Astrocyte (in vitro differentiated cells and primary cell): ENCODE results near the gene TIMP2.

Experiments
- EZH2 ChIP-seq: IDR thresholded peaks from 2 replicates; pipeline ENCODE4 v1.6.1; 2012; ENCODE audit warnings: mild to moderate bottlenecking, low read length, inconsistent platforms; ENCODE audit not compliant: insufficient read depth
- TF ChIP-seq, protein P1 (sequence below): IDR thresholded peaks from 2 replicates; pipeline ENCODE4 v1.5.1; 2011; ENCODE audit warnings: low read depth, mild to moderate bottlenecking, inconsistent platforms, low read length, moderate library complexity; ENCODE audit not compliant: insufficient read depth

DNA sequence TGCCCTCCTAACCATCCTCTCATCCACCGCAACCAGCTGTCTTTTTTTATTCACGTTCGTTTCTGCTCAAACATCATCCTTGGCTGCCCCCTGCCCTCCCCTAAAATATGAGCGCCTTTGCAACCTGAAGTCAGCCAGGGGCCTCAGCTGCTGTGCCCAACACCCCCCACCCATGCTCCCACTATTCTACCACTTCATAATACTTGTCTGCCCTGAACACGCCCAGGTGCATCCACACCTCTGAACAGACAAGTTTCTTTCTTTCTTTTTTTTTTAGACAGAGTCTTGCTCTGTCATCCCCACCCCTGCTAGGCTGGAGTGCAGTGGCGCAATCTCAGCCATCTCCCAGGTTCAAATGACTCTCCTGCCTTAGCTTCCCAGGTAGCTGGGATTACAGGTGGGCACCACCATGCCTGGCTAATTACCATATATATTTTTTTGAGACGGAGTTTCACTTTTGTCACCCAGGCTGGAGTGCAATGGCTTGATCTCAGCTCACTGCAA, 49.0 kb downstream of the TIMP2 start:
- TF ChIP-seq, protein P1, sequence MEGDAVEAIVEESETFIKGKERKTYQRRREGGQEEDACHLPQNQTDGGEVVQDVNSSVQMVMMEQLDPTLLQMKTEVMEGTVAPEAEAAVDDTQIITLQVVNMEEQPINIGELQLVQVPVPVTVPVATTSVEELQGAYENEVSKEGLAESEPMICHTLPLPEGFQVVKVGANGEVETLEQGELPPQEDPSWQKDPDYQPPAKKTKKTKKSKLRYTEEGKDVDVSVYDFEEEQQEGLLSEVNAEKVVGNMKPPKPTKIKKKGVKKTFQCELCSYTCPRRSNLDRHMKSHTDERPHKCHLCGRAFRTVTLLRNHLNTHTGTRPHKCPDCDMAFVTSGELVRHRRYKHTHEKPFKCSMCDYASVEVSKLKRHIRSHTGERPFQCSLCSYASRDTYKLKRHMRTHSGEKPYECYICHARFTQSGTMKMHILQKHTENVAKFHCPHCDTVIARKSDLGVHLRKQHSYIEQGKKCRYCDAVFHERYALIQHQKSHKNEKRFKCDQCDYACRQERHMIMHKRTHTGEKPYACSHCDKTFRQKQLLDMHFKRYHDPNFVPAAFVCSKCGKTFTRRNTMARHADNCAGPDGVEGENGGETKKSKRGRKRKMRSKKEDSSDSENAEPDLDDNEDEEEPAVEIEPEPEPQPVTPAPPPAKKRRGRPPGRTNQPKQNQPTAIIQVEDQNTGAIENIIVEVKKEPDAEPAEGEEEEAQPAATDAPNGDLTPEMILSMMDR, result no peak
- TF ChIP-seq EZH2, result no peak
